Activated CD8-positive, alpha-beta memory T cell treated with anti-CD3 and anti-CD28 coated beads, Interleukin-2, amount 50 U/mL, for 24 hours (primary cell): ENCODE data around the gene BLTP2.
"Not testable (repeated sequence)": the region's sequence is repeated elsewhere in the genome, so short reads cannot be mapped to it uniquely, and the experiment has no call there.

Experiments
- DNase-seq: peaks from one replicate; pipeline ENCODE4 v3.0.0-alpha.2; 2020; ENCODE audit errors: extremely low read depth

The BLTP2 gene

DNA sequence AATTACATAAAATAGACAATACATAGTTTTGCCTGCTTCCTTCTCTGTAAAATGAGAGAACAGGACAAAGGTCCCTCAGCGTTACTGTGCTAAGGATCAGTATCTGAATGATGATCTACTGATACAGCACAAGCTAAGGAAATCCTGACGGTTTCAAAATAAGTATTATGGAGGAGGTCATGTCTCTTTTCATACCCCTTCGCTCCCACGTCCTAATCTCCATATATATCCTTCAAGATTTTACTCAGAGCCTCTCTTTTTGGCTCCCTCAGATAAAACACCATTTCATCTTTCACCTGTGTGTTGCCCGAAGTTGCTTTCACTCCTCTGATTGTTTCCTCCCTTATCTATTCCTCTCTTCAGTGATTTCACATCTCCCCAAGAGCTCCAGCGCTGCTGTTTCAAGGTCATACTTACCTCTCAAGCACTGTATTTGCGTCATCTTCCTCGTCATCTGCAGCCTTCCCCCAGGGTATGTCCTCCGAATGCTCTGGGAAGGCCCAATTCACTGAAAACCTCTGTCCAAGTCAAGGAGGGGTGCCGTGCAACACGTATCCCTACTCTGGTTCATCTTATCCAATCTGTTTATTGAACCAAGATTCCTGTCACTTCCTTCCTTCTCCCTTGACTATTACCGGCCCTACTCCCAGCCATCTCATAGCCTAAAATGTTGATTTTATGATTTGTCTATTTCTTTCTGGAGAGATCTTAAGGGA, 1.2 kb upstream of the BLTP2 start:
- no peak for DNase-seq

DNA sequence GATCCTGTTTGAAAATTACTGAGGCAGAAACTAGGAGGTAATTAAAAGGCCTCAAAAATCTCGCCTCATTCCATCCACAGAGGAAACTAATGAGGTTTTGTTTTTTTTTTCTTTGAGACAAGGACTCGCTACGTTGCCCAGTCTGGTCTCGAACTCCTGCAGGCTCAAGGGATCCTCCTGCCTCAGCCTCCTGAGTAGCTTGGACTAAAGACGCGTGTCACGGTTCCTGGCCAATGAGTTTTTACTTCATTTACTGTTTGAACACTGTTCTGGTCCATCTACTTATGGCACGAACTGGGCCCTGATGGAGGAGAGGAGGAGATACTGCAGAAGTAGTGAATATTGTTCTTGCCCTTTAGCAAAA, 600 bp upstream of the BLTP2 start:
- DNase-seq: no peak

DNA sequence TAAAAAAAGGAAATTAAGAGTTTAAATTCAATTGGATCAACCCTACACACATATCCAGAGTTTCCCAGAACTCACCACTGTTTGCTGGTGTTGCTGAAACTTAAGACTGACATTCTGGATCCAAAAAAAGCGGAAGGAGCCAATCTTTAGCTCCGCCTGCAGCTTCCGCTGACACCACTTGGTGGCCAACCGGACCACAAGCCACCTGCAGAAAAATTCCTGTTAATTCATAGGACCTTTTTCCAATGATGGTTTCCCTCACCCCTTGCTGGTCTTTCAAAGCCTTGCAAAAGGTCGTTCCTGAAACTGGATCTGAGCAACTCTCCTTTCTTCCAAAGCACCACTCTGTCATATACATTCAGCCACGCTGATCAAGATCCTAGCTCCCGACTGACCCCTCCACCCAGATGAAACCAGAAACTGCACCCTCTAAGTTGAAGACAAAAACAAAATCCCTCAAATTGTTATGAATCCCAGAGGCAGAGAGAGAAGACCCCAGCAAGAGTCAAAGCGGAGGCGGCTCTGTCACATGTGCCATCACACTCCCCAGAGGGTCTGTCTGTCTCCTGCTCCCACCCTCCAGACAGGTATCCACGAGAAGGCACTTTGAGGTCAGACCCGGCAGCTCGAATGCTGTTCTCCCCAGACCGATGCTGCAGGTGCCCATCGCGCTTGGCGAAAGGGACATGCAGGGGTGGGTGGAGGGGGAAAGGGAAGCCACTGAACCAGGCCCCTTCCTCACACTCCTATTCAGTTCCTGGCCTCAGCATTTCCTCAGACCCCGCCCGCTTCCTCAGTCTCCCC, 773 bp downstream of the BLTP2 start:
- DNase-seq: no peak

- no peak for DNase-seq
Measured at GRCh38 chr17:28641579-28641978, 3.4 kb downstream of the BLTP2 start.

- DNase-seq: no peak
Measured at GRCh38 chr17:28635506-28635905, 9.5 kb downstream of the BLTP2 start.

- DNase-seq: no peak
Measured at GRCh38 chr17:28634206-28634865, 10.6 kb downstream of the BLTP2 start.

GRCh38 chr17:28626818-28627217, 18.1 kb downstream of the BLTP2 start:
- DNase-seq: no peak

DNA sequence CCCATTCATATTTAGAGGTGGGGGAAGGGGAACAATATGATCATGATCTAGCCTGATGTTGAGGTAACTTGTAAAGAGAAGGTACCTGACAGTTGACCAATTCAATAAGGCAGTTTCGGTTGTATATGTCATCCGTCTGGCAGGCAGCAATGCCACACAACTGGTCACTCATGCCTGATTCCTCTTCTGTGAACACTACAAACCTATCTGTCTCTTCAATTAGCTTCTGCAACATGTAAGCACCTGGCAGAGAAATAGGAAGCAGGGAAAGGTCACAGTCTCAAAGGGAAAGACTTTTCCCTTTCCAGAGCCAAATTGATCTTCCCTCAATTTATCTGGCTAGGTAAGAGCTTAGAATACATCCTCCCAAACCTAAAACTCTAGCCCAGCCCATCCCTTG, 20.8 kb downstream of the BLTP2 start:
- no peak for DNase-seq

GRCh38 chr17:28623696-28624095, 21.3 kb downstream of the BLTP2 start:
- no peak for DNase-seq

GRCh38 chr17:28622186-28622585, 22.8 kb downstream of the BLTP2 start:
- no peak for DNase-seq

GRCh38 chr17:28620010-28620409, 24.9 kb downstream of the BLTP2 start:
- DNase-seq: no peak

- no peak for DNase-seq
Measured at GRCh38 chr17:28618464-28618863, 26.5 kb downstream of the BLTP2 start.

- DNase-seq: no peak
Measured at GRCh38 chr17:28616281-28616680, 28.7 kb downstream of the BLTP2 start.

GRCh38 chr17:28615260-28615940, 29.6 kb downstream of the BLTP2 start:
- no peak for DNase-seq

GRCh38 chr17:28613931-28614381, 31.0 kb downstream of the BLTP2 start, which contains the start of gene RSKR:
Gene RSKR (minus strand): TSS chr17:28614185. CDS start chr17:28614161, 24 bp downstream.
- no peak for DNase-seq

- DNase-seq: no peak
Measured at GRCh38 chr17:28612936-28613872, 31.8 kb downstream of the BLTP2 start.

DNA sequence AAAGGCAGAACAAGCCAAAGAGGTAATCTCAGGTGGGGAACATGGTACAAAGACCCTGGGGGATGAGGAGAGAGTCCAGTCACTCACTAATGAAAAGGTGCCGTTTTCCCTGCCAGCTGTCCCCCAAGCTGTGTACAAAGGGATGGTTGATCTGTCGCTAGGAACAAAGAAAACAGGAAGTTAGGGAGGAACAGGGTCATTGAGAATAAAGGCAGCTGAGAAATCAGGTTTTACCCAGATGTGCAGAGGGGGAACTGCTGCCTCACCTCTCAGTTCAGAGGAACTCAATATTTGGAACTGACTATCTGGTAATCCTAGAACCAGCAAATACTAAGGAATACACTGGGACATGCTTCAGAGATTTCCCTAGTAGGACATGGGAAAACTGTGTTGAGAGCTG, 32.4 kb downstream of the BLTP2 start:
- DNase-seq: no peak

- DNase-seq: no peak
Measured at GRCh38 chr17:28610376-28610775, 34.6 kb downstream of the BLTP2 start.

DNA sequence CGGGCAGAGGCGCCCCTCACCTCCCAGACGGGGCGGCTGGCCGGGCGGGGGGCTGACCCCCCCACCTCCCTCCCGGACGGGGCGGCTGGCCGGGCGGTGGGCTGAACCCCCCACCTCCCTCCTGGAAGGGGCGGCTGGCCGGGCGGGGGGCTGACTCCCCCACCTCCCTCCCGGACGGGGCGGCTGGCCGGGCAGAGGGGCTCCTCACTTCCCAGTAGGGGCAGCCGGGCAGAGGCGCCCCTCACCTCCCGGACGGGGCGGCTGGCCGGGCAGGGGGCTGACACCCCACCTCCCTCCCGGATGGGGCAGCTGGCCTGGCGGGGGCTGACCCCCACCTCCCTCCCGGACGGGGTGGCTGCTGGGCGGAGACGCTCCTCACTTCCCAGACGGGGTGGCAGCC, 40.9 kb downstream of the BLTP2 start:
- DNase-seq: not testable (repeated sequence)

DNA sequence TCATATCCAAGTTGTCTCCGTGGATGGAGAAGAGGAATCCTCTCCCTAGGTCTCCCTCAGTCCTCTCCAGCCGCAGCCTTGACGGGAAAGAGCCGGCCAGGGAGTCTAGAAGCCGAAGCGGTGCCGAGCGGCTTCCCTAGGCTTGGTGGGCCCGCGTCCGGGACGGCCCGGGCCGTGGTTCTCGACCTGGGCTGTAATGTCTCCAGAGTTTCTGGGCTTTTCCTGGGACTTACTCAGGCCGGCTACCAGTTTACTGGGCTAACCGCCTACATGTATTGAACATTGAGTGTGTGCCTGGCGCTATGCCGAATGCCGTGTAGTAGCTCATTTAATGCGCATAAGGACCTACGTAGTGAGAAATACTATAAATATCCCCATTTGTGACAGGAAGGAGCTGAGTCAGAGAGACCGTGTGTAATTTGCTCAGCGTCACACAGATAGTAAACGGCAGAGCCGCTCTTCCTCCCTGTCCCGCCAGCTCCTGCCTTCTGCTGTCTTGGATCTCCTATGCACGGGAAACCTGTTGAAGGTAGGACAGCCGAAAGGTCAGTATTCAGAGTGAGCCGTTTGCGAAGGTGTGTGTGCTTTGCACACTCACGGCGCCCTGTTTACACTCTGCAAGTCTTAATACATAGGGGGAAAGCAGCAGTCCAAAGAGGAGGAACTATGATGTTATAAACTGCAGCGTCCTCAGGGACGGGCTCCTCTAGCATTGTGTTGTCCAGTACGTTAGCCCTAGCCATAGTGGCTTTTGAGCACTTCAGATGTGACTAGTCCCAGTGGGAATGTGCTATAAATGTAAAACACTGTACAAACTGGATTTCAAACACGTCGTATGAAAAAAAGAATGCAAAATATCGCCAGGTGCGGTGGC, 45.4 kb downstream of the BLTP2 start:
- no peak for DNase-seq
